ENCODE data around the gene NRGN. TPM values are rescaled to one million over a fixed set of nuclear protein-coding genes. Genes with fewer than 3 reads are reported as not detected.

NRGN gene
- total RNA-seq, 1 experiment from 2014 or later = 5.8 TPM

- CTCF ChIA-PET = no interaction called here
- Mint-ChIP-seq H3K36me3 (ENCODE audit: insufficient read depth, unreplicated experiment) (peaks cover 14% of the 10 kb centered on the region), H3K4me3 (ENCODE audit: low read depth, unreplicated experiment) (no peak overlapping the region), H3K9me3 (ENCODE audit: low read depth, unreplicated experiment) (no peaks in the 10 kb centered on the region), H3K27me3 (ENCODE audit: unreplicated experiment) (no peaks in the 10 kb centered on the region), H3K4me1 (ENCODE audit: low read depth, unreplicated experiment) (peaks cover 15% of the 10 kb centered on the region), H3K27ac (ENCODE audit: unreplicated experiment) (no peak overlapping the region)
- TF ChIP-seq CTCF (IDR thresholded peaks at IDR 0.05; ENCODE audit: unreplicated experiment) = no peak
- DNase-seq = no peak
- BruUV-seq (replicated peaks) = no TSS peak
- intact Hi-C loops (cut with micrococcal nuclease; ENCODE audit: unreplicated experiment) = no loop called here
Observed at GRCh38 chr11:124754309-124754708, 14.6 kb downstream of the NRGN start.

- H3K4me3 Mint-ChIP-seq (ENCODE audit: low read depth, unreplicated experiment) = no peak overlapping the region
- CTCF ChIA-PET = no interaction called here
- no peak overlapping the region for H3K27ac Mint-ChIP-seq (ENCODE audit: unreplicated experiment)
- peaks cover 13% of the 10 kb centered on the region for H3K4me1 Mint-ChIP-seq (ENCODE audit: low read depth, unreplicated experiment)
- TF ChIP-seq CTCF (IDR thresholded peaks at IDR 0.05; ENCODE audit: unreplicated experiment) = no peak
- no peaks in the 10 kb centered on the region for H3K9me3 Mint-ChIP-seq (ENCODE audit: low read depth, unreplicated experiment)
- H3K27me3 Mint-ChIP-seq (ENCODE audit: unreplicated experiment) = no peaks in the 10 kb centered on the region
- BruUV-seq (replicated peaks) = no TSS peak
- intact Hi-C loops (cut with micrococcal nuclease; ENCODE audit: unreplicated experiment) = no loop called here
- DNase-seq = no peak
- H3K36me3 Mint-ChIP-seq (ENCODE audit: insufficient read depth, unreplicated experiment) = peaks cover 14% of the 10 kb centered on the region
Observed at GRCh38 chr11:124754710-124755109, 15.0 kb downstream of the NRGN start.

- Mint-ChIP-seq H3K4me3 (ENCODE audit: low read depth, unreplicated experiment) (no peak overlapping the region), H3K36me3 (ENCODE audit: insufficient read depth, unreplicated experiment) (peaks cover 9% of the 10 kb centered on the region), H3K27me3 (ENCODE audit: unreplicated experiment) (no peaks in the 10 kb centered on the region), H3K27ac (ENCODE audit: unreplicated experiment) (no peak overlapping the region), H3K4me1 (ENCODE audit: low read depth, unreplicated experiment) (peaks cover 13% of the 10 kb centered on the region), H3K9me3 (ENCODE audit: low read depth, unreplicated experiment) (no peaks in the 10 kb centered on the region)
- no peak for DNase-seq
- BruUV-seq (replicated peaks) = no TSS peak
- CTCF ChIA-PET = no interaction called here
- TF ChIP-seq CTCF (IDR thresholded peaks at IDR 0.05; ENCODE audit: unreplicated experiment) = no peak
- intact Hi-C loops (cut with micrococcal nuclease; ENCODE audit: unreplicated experiment) = no loop called here
Observed at GRCh38 chr11:124756033-124756752, 16.5 kb downstream of the NRGN start.

- Mint-ChIP-seq H3K27me3 (ENCODE audit: unreplicated experiment) (no peaks in the 10 kb centered on the region), H3K9me3 (ENCODE audit: low read depth, unreplicated experiment) (no peaks in the 10 kb centered on the region), H3K4me3 (ENCODE audit: low read depth, unreplicated experiment) (no peak overlapping the region), H3K27ac (ENCODE audit: unreplicated experiment) (no peak overlapping the region), H3K36me3 (ENCODE audit: insufficient read depth, unreplicated experiment) (peaks cover 9% of the 10 kb centered on the region), H3K4me1 (ENCODE audit: low read depth, unreplicated experiment) (peaks cover 13% of the 10 kb centered on the region)
- intact Hi-C loops (cut with micrococcal nuclease; ENCODE audit: unreplicated experiment) = no loop called here
- BruUV-seq (replicated peaks) = no TSS peak
- DNase-seq = no peak
- CTCF ChIA-PET = no interaction called here
- TF ChIP-seq CTCF (IDR thresholded peaks at IDR 0.05; ENCODE audit: unreplicated experiment) = no peak
Observed at GRCh38 chr11:124756753-124757227, 17.0 kb downstream of the NRGN start.

Data from Calu3 (cell line).